PFSK-1 (cell line): ENCODE data around the gene KPNA2.

Source experiments
- FOXP2 ChIP-seq: optimal IDR thresholded peaks from 2 replicates; pipeline ENCODE3; 2011; ENCODE audit warnings: borderline replicate concordance, control low read depth, inconsistent platforms; ENCODE audit not compliant: insufficient read depth; ENCODE audit errors: extremely low read length, extremely low read depth
- POLR2AphosphoS5 ChIP-seq: IDR thresholded peaks from 2 replicates; pipeline ENCODE4 v1.6.1; 2012; ENCODE audit warnings: low read depth, mild to moderate bottlenecking, control low read depth, low read length, moderate library complexity
- REST ChIP-seq, 2 experiments: IDR thresholded peaks; 2 replicates each; pipeline versions ENCODE4 v1.6.1 to v1.8.0; 2011 to 2012; ENCODE audit warnings: low read depth in 2 of 2, low read length in 2 of 2, control low read depth in 1 of 2, inconsistent platforms in 1 of 2, mild to moderate bottlenecking in 1 of 2, moderate library complexity in 1 of 2; ENCODE audit not compliant: insufficient read depth in 1 of 2
- SIN3A ChIP-seq: IDR thresholded peaks from 2 replicates; pipeline ENCODE4 v1.6.1; 2012; ENCODE audit warnings: mild to moderate bottlenecking, low read length, moderate library complexity, borderline replicate concordance; ENCODE audit not compliant: insufficient read depth
- TAF1 ChIP-seq: IDR thresholded peaks from 2 replicates; pipeline ENCODE4 v1.6.1; 2012; ENCODE audit warnings: low read length, control low read depth, borderline replicate concordance; ENCODE audit not compliant: insufficient read depth

The KPNA2 gene

DNA sequence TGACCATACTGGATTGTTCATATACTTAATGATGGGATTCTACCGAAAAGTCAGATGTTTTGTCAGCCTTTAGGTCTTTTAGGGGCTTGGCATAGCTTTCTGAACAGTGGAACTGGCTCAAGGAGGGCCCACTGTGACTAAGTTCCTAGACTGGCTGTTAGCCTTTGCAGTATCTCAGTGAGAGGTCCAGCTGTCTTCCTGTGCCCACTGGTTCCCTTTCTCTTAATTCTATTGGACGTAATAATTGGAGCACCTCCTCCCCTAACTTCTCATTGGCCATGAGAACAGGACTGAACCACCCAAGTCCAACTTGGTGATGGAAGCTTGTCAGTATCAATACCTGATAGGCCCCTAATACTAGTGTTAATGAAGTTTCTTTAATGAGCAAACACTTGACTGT lies 13.5 kb downstream of the KPNA2 start:
- no peak for TF ChIP-seq TAF1
- TF ChIP-seq POLR2AphosphoS5 = no peak; the same call in 1 of the 2 replicates

DNA sequence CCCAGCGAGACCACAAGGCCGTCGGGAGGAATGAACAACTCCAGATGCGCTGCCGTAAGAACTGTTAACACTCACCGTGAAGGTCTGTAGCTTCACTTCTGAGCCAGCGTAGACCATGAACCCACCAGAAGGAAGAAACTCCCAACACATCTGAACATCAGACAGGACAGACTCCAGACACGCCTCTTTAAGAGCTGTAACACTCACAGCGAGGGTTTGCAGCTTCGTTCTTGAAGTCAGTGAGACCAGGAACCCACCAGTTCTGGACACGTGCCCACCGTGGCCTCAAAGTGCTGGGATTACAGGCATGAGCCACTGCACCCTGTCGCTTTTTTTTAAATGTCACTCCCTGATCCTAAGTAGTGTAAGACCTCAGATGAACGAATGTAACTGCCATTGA lies 17.3 kb downstream of the KPNA2 start:
- TF ChIP-seq FOXP2 (no peak), TAF1 (no peak), SIN3A (no peak), POLR2AphosphoS5 (no peak), REST (IDR thresholded peaks at IDR 0.05; ENCODE audit: insufficient read depth in 1 of 2, low read depth in 2 of 2, low read length in 2 of 2) (no peak)

DNA sequence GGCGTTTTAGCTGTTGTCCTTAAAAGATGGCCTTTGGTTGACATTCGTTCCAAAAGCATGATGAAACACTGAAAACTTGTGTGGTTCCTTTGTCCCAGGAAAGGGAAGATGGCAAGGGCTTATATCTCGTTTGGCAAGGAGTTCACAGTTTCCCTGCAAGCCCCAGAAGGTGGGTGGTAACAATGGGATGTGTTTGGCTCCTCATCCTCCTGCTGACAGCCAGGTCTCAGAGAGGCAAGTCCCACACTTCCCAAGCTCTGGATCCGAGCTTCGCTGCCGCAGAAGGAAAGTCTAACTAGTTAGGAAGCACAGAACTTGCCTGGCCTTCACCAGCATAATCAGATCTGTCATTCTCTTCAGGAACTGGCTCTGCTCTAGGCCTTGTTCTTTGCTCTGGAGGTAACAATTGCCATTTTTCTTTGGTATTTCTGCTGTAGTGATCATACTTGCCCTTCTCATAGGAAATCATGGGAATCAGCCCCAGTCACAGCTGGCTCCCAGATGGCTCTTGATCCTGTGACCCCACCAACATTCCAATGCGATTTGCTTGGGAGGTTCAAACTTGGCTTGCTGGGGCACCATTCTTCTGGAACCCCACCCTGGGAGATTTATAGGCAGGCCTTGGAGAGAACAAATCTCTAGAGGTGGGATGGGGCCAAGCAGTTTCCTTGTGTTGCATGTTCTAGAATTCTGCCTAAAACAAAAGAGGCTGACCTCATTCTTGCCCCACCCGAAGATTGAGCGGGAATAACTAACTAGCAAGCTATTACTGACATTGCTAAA lies 17.9 kb downstream of the KPNA2 start:
- no peak for TF ChIP-seq SIN3A
- no peak for TF ChIP-seq TAF1
- TF ChIP-seq FOXP2 = no peak
- TF ChIP-seq REST (IDR thresholded peaks at IDR 0.05; ENCODE audit: insufficient read depth in 1 of 2, low read depth in 2 of 2, low read length in 2 of 2) = no peak
- TF ChIP-seq POLR2AphosphoS5 = no peak

DNA sequence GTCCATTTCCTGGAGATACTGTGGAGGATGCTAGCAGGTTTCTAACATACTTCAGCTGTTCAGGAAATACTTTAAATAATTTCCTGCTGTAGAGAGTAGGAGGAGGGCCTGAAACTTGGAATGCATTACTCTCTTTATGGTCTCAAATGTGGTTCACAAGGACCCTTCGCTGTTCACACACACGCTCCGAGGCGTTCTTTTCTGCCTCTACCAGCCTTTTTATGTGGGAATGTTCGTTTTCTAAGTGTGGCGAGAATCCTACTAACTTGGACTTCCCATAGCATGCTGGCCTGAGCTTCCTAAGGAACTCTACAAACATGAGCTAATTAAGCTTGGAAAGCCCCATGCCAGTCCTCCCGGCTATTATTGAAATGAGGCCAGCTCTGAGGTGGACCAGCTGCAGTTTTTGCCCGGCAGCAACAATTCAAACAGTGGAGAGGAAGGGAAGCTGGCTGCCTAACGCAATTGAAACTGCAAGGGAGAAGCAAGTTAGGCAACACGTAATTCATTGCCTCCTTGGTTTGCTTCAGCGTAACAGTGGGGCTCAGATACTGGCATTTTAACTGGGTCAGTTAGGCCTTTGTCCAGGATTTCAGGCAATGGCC lies 18.9 kb downstream of the KPNA2 start:
- TF ChIP-seq REST (IDR thresholded peaks at IDR 0.05; ENCODE audit: insufficient read depth in 1 of 2, low read depth in 2 of 2, low read length in 2 of 2) (no peak), POLR2AphosphoS5 (no peak), SIN3A (no peak), FOXP2 (no peak), TAF1 (no peak)

DNA sequence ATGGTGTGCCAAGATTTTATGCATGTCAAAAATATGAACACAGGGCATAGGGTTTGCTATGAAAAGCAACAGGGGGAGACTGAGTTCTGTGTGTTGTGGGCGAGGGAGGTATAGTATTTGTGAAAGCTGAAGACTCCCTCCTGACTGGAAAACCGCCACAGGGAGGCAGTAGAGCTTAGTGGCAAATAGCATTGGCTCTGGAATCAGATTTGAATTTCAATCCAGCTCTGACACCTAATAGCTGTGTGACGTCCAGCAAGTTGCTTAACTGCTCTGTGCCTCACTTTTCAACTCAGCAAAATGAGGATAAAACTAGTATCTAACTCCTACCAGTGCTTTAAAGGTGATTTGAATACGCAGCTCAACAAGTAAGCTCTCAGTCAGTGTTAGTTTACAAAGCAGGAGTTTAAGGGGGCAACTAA lies 22.0 kb downstream of the KPNA2 start:
- no peak for TF ChIP-seq SIN3A
- TF ChIP-seq REST (IDR thresholded peaks at IDR 0.05; ENCODE audit: insufficient read depth in 1 of 2, low read depth in 2 of 2, low read length in 2 of 2) = no peak
- no peak for TF ChIP-seq POLR2AphosphoS5
- no peak for TF ChIP-seq FOXP2
- TF ChIP-seq TAF1 = no peak
